NCI-H748 treated with DMSO at 0.1 percent for 48 hours (cell line): ENCODE measurements around the gene TREH.

Experiments
- DNase-seq: peaks from one replicate; lab custom pipeline; 2025; lab: John Stamatoyannopoulos, UW

Gene TREH

DNA sequence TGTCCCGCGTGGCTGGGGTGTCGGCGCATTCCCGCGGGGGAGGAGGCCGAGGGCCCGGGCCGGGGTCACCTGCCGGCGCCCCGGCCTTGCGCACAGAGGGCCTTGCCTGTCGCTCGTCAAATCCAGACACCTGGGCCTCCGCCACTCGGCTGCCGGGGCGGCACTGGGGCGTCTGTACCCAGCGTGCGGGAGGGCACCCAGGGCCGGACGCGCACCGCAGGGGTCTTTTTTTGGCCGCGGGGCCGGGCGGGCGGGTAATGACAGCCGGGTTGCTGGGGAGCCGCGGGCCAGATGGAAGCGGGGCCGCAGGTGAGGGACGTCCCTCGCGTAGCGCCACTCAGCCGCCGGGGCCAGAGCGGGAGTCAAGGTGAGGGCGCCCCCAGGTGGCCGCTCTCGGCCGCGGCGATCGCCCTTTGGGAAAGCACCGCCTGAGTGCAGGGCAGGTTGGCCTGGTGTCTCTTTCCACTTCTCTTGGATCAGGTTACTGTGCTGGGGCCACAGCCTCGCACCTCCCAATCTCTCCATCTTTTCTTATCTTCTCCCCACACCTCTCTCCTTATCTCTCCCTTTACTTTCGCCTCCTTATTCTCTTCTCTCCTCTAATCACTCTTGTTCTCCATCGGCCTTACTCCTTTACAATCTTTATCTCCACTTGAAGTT, 68.5 kb downstream of the TREH start:
- DNase-seq, result no peak

GRCh38 chr11:118610225-118610772, 69.2 kb downstream of the TREH start:
- DNase-seq, result no peak

DNA sequence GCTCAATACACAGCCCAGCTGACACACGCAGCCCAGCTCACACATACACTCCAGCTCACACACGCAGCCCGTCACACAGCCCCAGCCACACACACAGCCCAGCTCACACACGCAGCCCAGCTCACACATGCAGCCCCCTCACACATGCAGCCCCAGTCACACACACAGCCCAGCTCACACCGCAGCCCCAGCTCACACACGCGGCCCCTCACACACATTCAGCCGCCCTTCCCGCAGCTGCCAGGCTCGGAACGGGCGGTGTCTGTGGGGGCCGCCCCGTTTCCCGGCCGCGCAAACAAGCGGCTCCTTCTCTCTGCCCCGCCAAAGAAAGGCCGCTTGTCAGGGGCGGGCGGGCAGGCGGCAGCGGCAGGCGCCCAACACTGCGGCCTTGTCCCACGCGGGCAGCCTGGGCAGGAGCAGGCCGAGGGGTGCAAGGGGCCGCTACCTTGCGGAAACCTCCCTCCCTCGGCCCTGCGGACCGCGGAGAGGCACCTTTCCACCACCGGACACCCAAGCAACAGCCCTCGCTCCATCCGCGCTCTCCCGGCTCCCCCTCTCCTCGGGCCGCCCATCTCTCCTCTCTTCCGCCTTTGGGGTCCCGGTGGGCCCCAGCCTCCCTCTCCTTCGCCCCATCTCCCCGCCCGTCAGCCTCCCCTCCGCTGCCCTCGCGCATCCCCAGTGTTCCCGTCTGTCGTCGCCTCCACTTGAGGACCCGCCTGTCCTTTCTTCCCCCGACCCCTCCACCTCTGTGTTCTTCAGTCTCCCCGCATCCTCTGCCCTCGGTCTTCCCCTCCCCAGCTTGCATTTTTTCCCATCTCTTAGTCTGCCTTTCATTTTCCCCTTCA, 69.8 kb downstream of the TREH start:
- no peak for DNase-seq

DNA sequence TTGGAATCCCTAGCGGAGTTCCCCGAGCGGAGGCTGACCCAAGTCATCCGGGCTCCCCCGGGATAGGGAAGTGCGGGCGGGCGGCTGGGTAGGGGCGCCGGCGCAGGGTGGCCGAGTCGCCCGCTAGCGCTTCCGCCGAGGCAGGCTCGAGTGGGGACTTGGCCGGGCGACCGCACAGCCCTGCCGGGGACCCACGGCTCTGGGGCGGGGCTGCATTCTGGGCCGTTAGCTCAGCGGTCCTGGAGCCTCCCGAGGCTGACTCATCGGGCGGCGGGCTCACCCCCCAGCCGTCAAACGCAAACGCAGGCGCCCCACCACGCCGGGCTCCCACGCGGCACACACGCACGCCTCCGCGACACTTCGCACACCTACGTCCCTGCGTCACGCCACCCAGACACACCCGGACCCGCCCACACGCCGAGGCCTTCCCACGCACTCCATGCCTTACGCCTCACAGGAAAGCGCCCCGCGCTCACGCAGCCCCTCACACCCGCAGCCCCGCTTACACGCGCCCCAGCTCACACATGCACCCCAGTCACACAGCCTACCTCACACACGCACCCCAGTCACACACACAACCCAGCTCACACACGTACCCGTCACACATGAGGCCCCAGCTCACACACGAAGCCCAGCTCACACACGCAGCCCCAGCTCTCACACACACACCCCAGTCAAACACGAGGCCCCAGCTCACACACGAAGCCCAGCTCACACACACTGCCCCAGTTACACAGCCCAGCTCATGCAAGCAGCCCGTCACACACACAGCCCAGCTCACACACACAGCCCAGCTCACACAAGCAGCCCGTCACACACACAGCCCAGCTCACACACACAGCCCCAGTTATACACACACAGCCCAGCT, 70.9 kb downstream of the TREH start:
- no peak for DNase-seq

DNA sequence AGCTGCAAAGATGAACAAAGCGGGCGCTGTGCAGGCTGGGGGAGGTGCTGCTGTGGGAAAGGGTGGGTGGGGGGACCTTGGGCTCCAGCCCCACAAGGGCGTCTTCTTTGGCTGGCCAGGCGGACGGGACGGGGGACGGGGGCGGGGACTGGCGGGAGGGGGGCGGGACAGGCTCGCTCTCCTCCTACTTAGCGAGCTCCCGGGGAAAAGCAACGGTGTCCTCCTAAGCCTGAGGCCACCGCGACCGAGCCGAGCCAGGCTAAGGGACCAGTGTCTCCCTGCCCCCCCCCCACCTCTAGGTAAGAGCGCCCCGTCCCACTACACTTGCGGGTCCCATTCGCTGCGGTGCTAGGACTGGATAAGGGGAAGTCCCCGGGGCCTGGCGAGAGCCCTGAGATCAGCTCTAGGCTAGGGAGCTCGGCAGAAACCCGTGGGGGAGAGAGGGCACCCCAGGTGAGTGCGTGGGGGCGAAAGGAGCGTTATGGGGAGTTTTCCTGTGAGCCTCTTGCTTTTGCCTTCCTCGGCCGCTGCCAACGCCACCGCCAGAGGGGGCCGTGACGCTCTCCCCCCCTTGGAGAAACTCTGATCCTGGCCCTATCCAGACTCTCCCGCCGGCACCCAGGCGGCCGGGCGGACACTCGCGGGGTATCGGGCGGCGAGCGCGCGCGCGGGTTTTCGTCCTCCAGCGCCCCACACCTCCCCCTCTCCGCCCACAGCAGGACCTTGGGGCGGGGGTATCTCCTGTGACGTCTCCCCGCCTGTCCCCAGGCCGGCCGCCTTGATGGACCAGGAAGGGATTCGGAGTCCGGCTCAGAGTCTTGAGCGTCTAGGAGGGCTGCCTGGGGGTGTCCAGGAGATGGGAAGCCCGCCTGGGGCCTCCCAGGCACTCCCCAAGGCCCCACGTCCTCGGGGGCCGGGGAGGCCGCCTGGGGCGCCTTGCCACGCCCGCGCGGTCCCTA, 71.8 kb downstream of the TREH start, which contains the start of gene PHLDB1:
Gene PHLDB1, plus strand, starts transcription at position 215 of the 959 bp plus-strand sequence. CDS start 6,222 bp downstream, outside the sequence.
- DNase-seq, result no peak
